Lung (tissue), 12 donors: ENCODE results near the gene COL4A6. TPM values are rescaled to one million over a fixed set of nuclear protein-coding genes. Genes with fewer than 3 reads are reported as not detected.

Source experiments
- ATAC-seq: fragments of 200-7000 bp; cut with Tn5 transposase; one replicate; pipeline ENCODE4 v1.9.1; 2020; ENCODE audit warnings: moderate number of reproducible peaks; ENCODE audit not compliant: insufficient read depth, low FRiP score
- DNase-seq, 3 donors: peaks; one replicate each; pipeline ENCODE4 v3.0.0-alpha.2; 2013 to 2017
- H3K27ac ChIP-seq, 2 donors: one replicate each; pipeline ENCODE4 v1.5.1; 2013; ENCODE audit warnings: mild to moderate bottlenecking in 2 of 2, moderate library complexity in 2 of 2, control low read depth in 1 of 2, inconsistent platforms in 1 of 2, low read depth in 1 of 2, low read length in 1 of 2
- H3K27me3 ChIP-seq, 3 donors: one replicate each; pipeline ENCODE4 v1.5.1; 2013; ENCODE audit warnings: low read length in 2 of 3; ENCODE audit not compliant: control insufficient read depth in 3 of 3, insufficient read depth in 3 of 3
- H3K36me3 ChIP-seq, 4 donors: one replicate each; pipeline ENCODE4 v1.5.1; 2013; ENCODE audit warnings: low read length in 4 of 4, mild to moderate bottlenecking in 1 of 4, moderate library complexity in 1 of 4; ENCODE audit not compliant: control insufficient read depth in 4 of 4, insufficient read depth in 4 of 4
- H3K4me1 ChIP-seq, 5 donors: one replicate each; pipeline ENCODE4 v1.5.1; 2013; ENCODE audit warnings: low read length in 5 of 5, mild to moderate bottlenecking in 2 of 5, moderate library complexity in 1 of 5; ENCODE audit not compliant: control insufficient read depth in 5 of 5, insufficient read depth in 5 of 5
- H3K4me3 ChIP-seq: one replicate; pipeline ENCODE4 v1.5.1; 2013; ENCODE audit warnings: mild to moderate bottlenecking, control low read depth, moderate library complexity
- H3K9ac ChIP-seq, 2 donors: one replicate each; pipeline ENCODE4 v1.5.1; 2013; ENCODE audit warnings: low read length in 2 of 2, control low read depth in 1 of 2; ENCODE audit not compliant: insufficient read depth in 1 of 2
- H3K9me3 ChIP-seq, 4 donors: one replicate each; pipeline ENCODE4 v1.5.1; 2013; ENCODE audit warnings: low read length in 3 of 4, mild to moderate bottlenecking in 1 of 4, moderate library complexity in 1 of 4; ENCODE audit not compliant: control insufficient read depth in 4 of 4, insufficient read depth in 3 of 4
- CTCF ChIP-seq: IDR thresholded peaks from 2 replicates; pipeline ENCODE4 v1.5.1; 2012; ENCODE audit warnings: mild to moderate bottlenecking; ENCODE audit errors: control extremely low read depth, extremely low read depth
- WGBS, 2 donors: extraction: QIAGEN DNeasy Blood & Tissue Kit; methylation state at CpG; one replicate each; pipeline ENCODE4 v1.1.7; 2013; 5-methylcytosine and 5-hydroxymethylcytosine counted together
- polyA plus RNA-seq, 2 donors: library from polyadenylated mRNA; stranded (reverse); fragments of 200-250 nt; gene quantifications; one replicate each; pipeline ENCODE4 v1.2.1, GENCODE V29; 2013
- total RNA-seq, 2 donors: library from RNA; depleted of rRNA in 1 of 2; stranded (reverse); fragments of >200 nt in 1 of 2; gene quantifications; one replicate each; pipeline ENCODE4 v1.2.1, GENCODE V29; 2014 to 2021
- donor health status: control.
- donor health status: control.
- donor health status: Bipolar disorder and iron deficiency.
- donor health status: healthy.
- donor health status: DM: yes; HTN: yes; CAD: no.

The COL4A6 gene
- total and polyA plus RNA-seq, 4 donors, result 0.57 to 16.7 (median 1.6) TPM

GRCh38 chrX:108123591-108124366 is 314.4 kb downstream of the COL4A6 start:
- Histone ChIP-seq H3K27me3 (peaks cover 0 to 41% (median 12%) of the 10 kb centered on the region in 3 donors), H3K27ac (no peak overlapping the region), H3K4me3 (no peak overlapping the region), H3K36me3 (no peaks in the 10 kb centered on the region), H3K4me1 (peaks cover 0 to 27% (median 3%) of the 10 kb centered on the region in 5 donors), H3K9ac (no peak overlapping the region), H3K9me3 (no peaks in the 10 kb centered on the region)
- WGBS, 2 donors, result 80 to 97% methylated on average over 3 of the region's 3 CpGs
- DNase-seq (no peak), ATAC-seq (no peak)
- no peak for TF ChIP-seq CTCF

GRCh38 chrX:108122748-108123147 is 315.5 kb downstream of the COL4A6 start:
- Histone ChIP-seq H3K27me3 (peaks cover 0 to 42% (median 12%) of the 10 kb centered on the region in 3 donors), H3K4me3 (no peak overlapping the region), H3K9me3 (no peaks in the 10 kb centered on the region), H3K36me3 (no peaks in the 10 kb centered on the region), H3K27ac (no peak overlapping the region), H3K9ac (no peak overlapping the region), H3K4me1 (peaks cover 0 to 27% (median 4%) of the 10 kb centered on the region in 5 donors)
- WGBS, 2 donors, result 77 to 78% methylated on average over 2 of the region's 2 CpGs
- ATAC-seq (no peak), DNase-seq (peak in 1 of 3 donors; percentile 38)
- TF ChIP-seq CTCF, result no peak

GRCh38 chrX:108121291-108121690 is 316.9 kb downstream of the COL4A6 start:
- no peak overlapping the region for H3K9ac ChIP-seq
- H3K4me3 ChIP-seq, result no peak overlapping the region
- peaks cover 0 to 27% (median 4%) of the 10 kb centered on the region in 5 donors for H3K4me1 ChIP-seq
- H3K36me3 ChIP-seq, result no peaks in the 10 kb centered on the region
- no peak for TF ChIP-seq CTCF
- H3K27me3 ChIP-seq, result peaks cover 0 to 48% (median 14%) of the 10 kb centered on the region in 3 donors
- DNase-seq, result no peak
- ATAC-seq, result no peak
- H3K9me3 ChIP-seq, result no peaks in the 10 kb centered on the region
- H3K27ac ChIP-seq, result no peak overlapping the region
- 36 to 73% methylated on average over 3 of the region's 3 CpGs for WGBS, 2 donors

- Histone ChIP-seq H3K9me3 (no peaks in the 10 kb centered on the region), H3K36me3 (no peaks in the 10 kb centered on the region), H3K27ac (no peak overlapping the region), H3K4me3 (no peak overlapping the region), H3K4me1 (peaks cover 0 to 23% (median 4%) of the 10 kb centered on the region in 5 donors), H3K9ac (no peak overlapping the region), H3K27me3 (peaks cover 0 to 64% (median 6%) of the 10 kb centered on the region in 3 donors)
- WGBS, 2 donors, result 59 to 85% methylated on average over 3 of the region's 3 CpGs
- ATAC-seq (no peak), DNase-seq (peak; percentile 27 to 87 (median 86))
- no peak for TF ChIP-seq CTCF
Measured at GRCh38 chrX:108117988-108118387, 320.2 kb downstream of the COL4A6 start.
